Stimulated activated CD8-positive, alpha-beta memory T cell treated with anti-CD3 and anti-CD28 coated beads, Interleukin-4, amount 100 ng/mL, for 1 hour (primary cell): ENCODE results near the gene LNX2.

Source experiments
- DNase-seq, 2 donors: peaks; one replicate each; pipeline ENCODE4 v3.0.0-alpha.2; 2020; ENCODE audit warnings: low read depth in 2 of 2, low spot score in 1 of 2

The LNX2 gene

GRCh38 chr13:27562457-27562856 is 57.9 kb downstream of the LNX2 start:
- no peak for DNase-seq

- no peak for DNase-seq
Measured at GRCh38 chr13:27559719-27560118, 60.6 kb downstream of the LNX2 start.

- no peak for DNase-seq
Measured at GRCh38 chr13:27556109-27556508, 64.2 kb downstream of the LNX2 start.

- DNase-seq: no peak
Measured at GRCh38 chr13:27551562-27551961, 68.8 kb downstream of the LNX2 start.

GRCh38 chr13:27549406-27549981 is 70.8 kb downstream of the LNX2 start:
- DNase-seq: no peak

GRCh38 chr13:27542220-27542619 is 78.1 kb downstream of the LNX2 start:
- DNase-seq: no peak

GRCh38 chr13:27541386-27541785 is 78.9 kb downstream of the LNX2 start:
- DNase-seq: no peak

GRCh38 chr13:27536361-27537101 is 83.8 kb downstream of the LNX2 start:
- DNase-seq: no peak

- DNase-seq: no peak
Measured at GRCh38 chr13:27535546-27535945, 84.8 kb downstream of the LNX2 start.

- no peak for DNase-seq
Measured at GRCh38 chr13:27534981-27535380, 85.3 kb downstream of the LNX2 start.

- DNase-seq: no peak
Measured at GRCh38 chr13:27534108-27534980, 86.0 kb downstream of the LNX2 start.

GRCh38 chr13:27533155-27533643 is 87.1 kb downstream of the LNX2 start:
- DNase-seq: peak in 1 of 2 donors; percentile 17

GRCh38 chr13:27528908-27529307 is 91.4 kb downstream of the LNX2 start:
- no peak for DNase-seq

GRCh38 chr13:27526516-27526915 is 93.8 kb downstream of the LNX2 start:
- DNase-seq: no peak

GRCh38 chr13:27524981-27525975 is 95.1 kb downstream of the LNX2 start:
- no peak for DNase-seq

GRCh38 chr13:27523346-27524073 is 96.8 kb downstream of the LNX2 start:
- no peak for DNase-seq

GRCh38 chr13:27522847-27523246 is 97.5 kb downstream of the LNX2 start:
- DNase-seq: no peak

- DNase-seq: no peak
Measured at GRCh38 chr13:27516103-27516502, 104.2 kb downstream of the LNX2 start.

- DNase-seq: no peak
Measured at GRCh38 chr13:27510082-27510481, 110.2 kb downstream of the LNX2 start.

GRCh38 chr13:27508802-27509201 is 111.5 kb downstream of the LNX2 start:
- DNase-seq: no peak
